Measurements from ENCODE around the gene SH3BP5L. TPM values are rescaled to one million over a fixed set of nuclear protein-coding genes. Genes with fewer than 3 reads are reported as not detected.
"Not testable (repeated sequence)": the region's sequence is repeated elsewhere in the genome, so short reads cannot be mapped to it uniquely, and the experiment has no call there.

Gene SH3BP5L
- total RNA-seq, 4 donors from 2014 or later = 21.9 to 38.7 (median 28.4) TPM

- TF ChIP-seq POLR2AphosphoS5 (IDR thresholded peaks at IDR 0.05) (no peak), EP300 (IDR thresholded peaks at IDR 0.05) (no peak), CTCF (IDR thresholded peaks at IDR 0.05) (no peak), POLR2A (IDR thresholded peaks at IDR 0.05) (no peak)
- WGBS, 2 donors (ENCODE audit: low coverage in 1 of 2) = 53 to 65% methylated on average over 7 of the region's 7 CpGs
Measured at GRCh38 chr1:248834343-248834940, 8.7 kb upstream of the SH3BP5L start.

GRCh38 chr1:248831842-248832241 is 6.1 kb upstream of the SH3BP5L start:
- H3K27me3 ChIP-seq = no peaks in the 10 kb centered on the region
- no peak overlapping the region for H3K4me3 ChIP-seq
- no peaks in the 10 kb centered on the region for H3K9me3 ChIP-seq
- H3K36me3 ChIP-seq = no peaks in the 10 kb centered on the region
- peaks cover 0 to 8% (median 4%) of the 10 kb centered on the region in 3 donors for H3K4me1 ChIP-seq
- 68 to 91% methylated on average over 1 of the region's 1 CpG for WGBS, 2 donors (ENCODE audit: low coverage in 1 of 2)
- TF ChIP-seq CTCF (IDR thresholded peaks at IDR 0.05) (no peak), EP300 (IDR thresholded peaks at IDR 0.05) (no peak), POLR2A (IDR thresholded peaks at IDR 0.05) (no peak), POLR2AphosphoS5 (IDR thresholded peaks at IDR 0.05) (no peak)
- ATAC-seq = no peak
- H3K27ac ChIP-seq = no peak overlapping the region

More at GRCh38 chr1:248834343-248834940, 8.7 kb upstream of the SH3BP5L start:
- no peaks in the 10 kb centered on the region for H3K36me3 ChIP-seq
- H3K9me3 ChIP-seq = no peaks in the 10 kb centered on the region
- no peaks in the 10 kb centered on the region for H3K27me3 ChIP-seq
- peaks cover 0 to 13% (median 0%) of the 10 kb centered on the region in 3 donors for H3K4me1 ChIP-seq
- ATAC-seq = no peak
- no peak overlapping the region for H3K27ac ChIP-seq
- no peak overlapping the region for H3K4me3 ChIP-seq

GRCh38 chr1:248830718-248831017 is 5.0 kb upstream of the SH3BP5L start:
- not testable (repeated sequence) for H3K9me3 ChIP-seq, H3K4me3 ChIP-seq, H3K27me3 ChIP-seq, H3K27ac ChIP-seq, H3K36me3 ChIP-seq, ATAC-seq
- H3K4me1 ChIP-seq = peaks cover 0 to 11% (median 6%) of the 10 kb centered on the region in 3 donors
- 61% methylated on average over 3 of the region's 3 CpGs; no CpG with 5 or more reads in 1 of the 2 donors for WGBS, 2 donors (ENCODE audit: low coverage in 1 of 2)

GRCh38 chr1:248828845-248829244 is 3.1 kb upstream of the SH3BP5L start:
- Histone ChIP-seq H3K4me1 (peaks cover 9 to 26% (median 19%) of the 10 kb centered on the region in 3 donors), H3K27me3 (no peaks in the 10 kb centered on the region), H3K9me3 (no peaks in the 10 kb centered on the region), H3K4me3 (no peak overlapping the region), H3K36me3 (peaks cover 0 to 7% of the 10 kb centered on the region in 2 donors), H3K27ac (no peak overlapping the region)
- TF ChIP-seq POLR2AphosphoS5 (IDR thresholded peaks at IDR 0.05) = no peak
- TF ChIP-seq POLR2A (IDR thresholded peaks at IDR 0.05) = no peak
- TF ChIP-seq CTCF (IDR thresholded peaks at IDR 0.05) = no peak
- TF ChIP-seq EP300 (IDR thresholded peaks at IDR 0.05) = no peak
- WGBS, 2 donors (ENCODE audit: low coverage in 1 of 2) = 46 to 59% methylated on average over 2 to 3 of the region's 3 CpGs
- no peak for ATAC-seq

- Histone ChIP-seq H3K36me3 (peaks cover 0 to 18% of the 10 kb centered on the region in 2 donors), H3K9me3 (no peaks in the 10 kb centered on the region), H3K27me3 (no peaks in the 10 kb centered on the region), H3K4me3 (peak overlapping the region; percentile 81 to 93), H3K4me1 (peaks cover 19 to 60% (median 48%) of the 10 kb centered on the region in 3 donors), H3K27ac (peak overlapping the region; percentile 83 to 95 (median 90))
- 1% methylated on average over 16 of the region's 18 CpGs; no CpG with 5 or more reads in 1 of the 2 donors for WGBS, 2 donors (ENCODE audit: low coverage in 1 of 2)
- peak; percentile 1 for ATAC-seq
- TF ChIP-seq POLR2A (IDR thresholded peaks at IDR 0.05) (peak in 1 of 2 donors; percentile 39), EP300 (IDR thresholded peaks at IDR 0.05) (no peak), CTCF (IDR thresholded peaks at IDR 0.05) (no peak), POLR2AphosphoS5 (IDR thresholded peaks at IDR 0.05) (peak; percentile 30)
Measured at GRCh38 chr1:248825573-248825908, 174 bp downstream of the SH3BP5L start.

Data from gastroesophageal sphincter (tissue), 4 donors.